ENCODE measurements around the gene ABRAXAS1. TPM values are rescaled to one million over a fixed set of nuclear protein-coding genes. Genes with fewer than 3 reads are reported as not detected.

Gene ABRAXAS1
- total RNA-seq, 1 donor from 2014 or later = 5.9 TPM

GRCh38 chr4:83456184-83456501 is 28.8 kb downstream of the ABRAXAS1 start:
- no peak for ATAC-seq (ENCODE audit: poor library complexity)
- intact Hi-C loops (cut with DNase I) = no loop called here
- no peak for DNase-seq

GRCh38 chr4:83455281-83456183 is 29.4 kb downstream of the ABRAXAS1 start, which contains the start of the genes HELQ and MRPS18C:
Gene HELQ (minus strand): TSS chr4:83455823. CDS start chr4:83455693, 130 bp downstream.
Gene MRPS18C (plus strand): TSS chr4:83456058. CDS start chr4:83456078, 20 bp downstream.
- DNase-seq (peak; percentile 96), ATAC-seq (ENCODE audit: poor library complexity) (peak; percentile 99)
- intact Hi-C loops (cut with DNase I) = no loop called here

- ATAC-seq (ENCODE audit: poor library complexity) (peak; percentile 2), DNase-seq (no peak)
- intact Hi-C loops (cut with DNase I) = no loop called here
These were observed 30.2 kb downstream of the ABRAXAS1 start for GRCh38 chr4:83454686-83455085.

GRCh38 chr4:83449009-83449408 is 35.9 kb downstream of the ABRAXAS1 start:
- intact Hi-C loops (cut with DNase I) = no loop called here
- ATAC-seq (ENCODE audit: poor library complexity) (no peak), DNase-seq (no peak)

GRCh38 chr4:83440899-83441298 is 44.0 kb downstream of the ABRAXAS1 start:
- no peak for ATAC-seq (ENCODE audit: poor library complexity)
- intact Hi-C loops (cut with DNase I) = no loop called here
- DNase-seq = no peak

GRCh38 chr4:83440148-83440814 is 44.6 kb downstream of the ABRAXAS1 start:
- ATAC-seq (ENCODE audit: poor library complexity) = no peak

GRCh38 chr4:83438719-83439118 is 46.2 kb downstream of the ABRAXAS1 start:
- no peak for DNase-seq
- ATAC-seq (ENCODE audit: poor library complexity) = no peak
- intact Hi-C loops (cut with DNase I) = no loop called here

More at GRCh38 chr4:83440148-83440814, 44.6 kb downstream of the ABRAXAS1 start:
- intact Hi-C loops (cut with DNase I) = no loop called here
- DNase-seq = no peak

- DNase-seq (no peak), ATAC-seq (ENCODE audit: poor library complexity) (no peak)
- intact Hi-C loops (cut with DNase I) = no loop called here
These were observed 48.2 kb downstream of the ABRAXAS1 start for GRCh38 chr4:83436680-83437079.

- no peak for ATAC-seq (ENCODE audit: poor library complexity)
- DNase-seq = no peak
- intact Hi-C loops (cut with DNase I) = no loop called here
These were observed 53.7 kb downstream of the ABRAXAS1 start for GRCh38 chr4:83431200-83431599.

GRCh38 chr4:83418211-83418610 is 66.7 kb downstream of the ABRAXAS1 start:
- intact Hi-C loops (cut with DNase I) = no loop called here
- DNase-seq (no peak), ATAC-seq (ENCODE audit: poor library complexity) (no peak)

- no peak for ATAC-seq (ENCODE audit: poor library complexity)
- intact Hi-C loops (cut with DNase I) = no loop called here
- DNase-seq = no peak
These were observed 67.3 kb downstream of the ABRAXAS1 start for GRCh38 chr4:83417566-83417965.

GRCh38 chr4:83413676-83414075 is 71.2 kb downstream of the ABRAXAS1 start:
- DNase-seq (no peak), ATAC-seq (ENCODE audit: poor library complexity) (no peak)
- intact Hi-C loops (cut with DNase I) = no loop called here

Other genes with a start within 250 kb of the ABRAXAS1 start
- gene COQ2, start 200.3 kb downstream of the ABRAXAS1 start, total RNA-seq = 23.7 TPM
- 1.5 TPM for gene HPSE, start 150.3 kb downstream of the ABRAXAS1 start, total RNA-seq
- gene HELQ, start 29.3 kb downstream of the ABRAXAS1 start, total RNA-seq = 13.8 TPM
- 68.7 TPM for gene MRPS18C, start 29.0 kb downstream of the ABRAXAS1 start, total RNA-seq
- 39.6 TPM for gene GPAT3, start 51.0 kb upstream of the ABRAXAS1 start, total RNA-seq